ENCODE results near the gene ADGRL1. TPM values are rescaled to one million over a fixed set of nuclear protein-coding genes. Genes with fewer than 3 reads are reported as not detected.
"Not testable (repeated sequence)": the region's sequence is repeated elsewhere in the genome, so short reads cannot be mapped to it uniquely, and the experiment has no call there.

The ADGRL1 gene
- 10 to 100 TPM; 20.8 to 55.1 (median 32.6) TPM for total RNA-seq

DNA sequence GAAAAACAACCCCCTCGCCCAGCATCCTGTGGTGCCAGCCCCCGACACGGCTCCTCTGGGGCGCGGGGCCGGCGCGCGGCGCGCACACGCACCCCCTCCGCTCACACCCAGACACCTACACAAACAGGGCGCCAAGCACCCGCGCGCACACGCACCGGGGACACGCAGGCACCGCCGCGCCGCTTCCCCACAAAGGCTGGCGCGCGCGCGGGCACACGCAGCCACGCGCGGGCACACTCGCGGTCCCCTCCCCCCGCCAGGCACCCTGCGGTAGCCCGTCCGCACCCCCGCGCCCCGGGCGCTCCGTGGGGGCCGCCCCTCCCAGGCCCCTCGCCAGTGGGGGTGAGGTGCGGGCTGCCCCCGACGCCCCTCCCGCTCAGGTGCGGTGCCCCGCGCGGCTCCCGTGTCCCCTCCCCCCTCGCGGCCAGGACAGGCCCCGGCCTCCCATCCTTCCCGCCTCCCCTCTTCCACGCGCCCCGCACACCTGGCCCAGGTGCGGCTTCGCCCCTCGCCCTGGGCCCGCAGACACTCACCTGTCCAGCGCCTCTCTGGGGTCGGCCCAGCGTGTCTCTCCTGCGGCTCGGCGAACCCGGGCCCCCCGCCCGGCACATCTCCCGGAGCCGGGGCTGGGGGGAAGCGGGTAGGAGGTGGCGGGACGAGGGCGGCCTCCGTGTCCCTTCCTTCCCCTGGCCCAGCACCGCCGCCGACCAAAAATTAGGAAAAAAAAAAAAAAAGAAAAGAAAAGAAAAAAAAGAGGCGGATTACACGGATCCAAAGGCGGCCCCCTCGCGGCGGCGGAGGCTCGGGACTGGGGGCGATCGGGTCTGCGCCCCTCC lies at the start of gene ADGRL1:
Gene ADGRL1 (minus strand): TSS at position 718 of the 836 bp plus-strand sequence. CDS start 22,567 bp downstream, outside the sequence.
- intact Hi-C loops (cut with DNase I); H3K36me3 ChIP-seq; DNase-seq (ENCODE audit: extremely low spot score); H3K9me3 ChIP-seq: not testable (repeated sequence)
- WGBS, result under 1% methylated on average over 30 of the region's 96 CpGs
- Histone ChIP-seq H3K27me3 (peaks cover 0 to 16% (median 2%) of the 10 kb centered on the region in 4 donors), H3K27ac (replicated peaks in 1 of 4) (peak within 1 kb of the TSS; percentile 75 to 85 (median 81)), H3K4me3 (peak within 1 kb of the TSS; percentile 73 to 87 (median 78)), H3K4me1 (peaks cover 16 to 67% (median 50%) of the 10 kb centered on the region in 4 donors)

DNA sequence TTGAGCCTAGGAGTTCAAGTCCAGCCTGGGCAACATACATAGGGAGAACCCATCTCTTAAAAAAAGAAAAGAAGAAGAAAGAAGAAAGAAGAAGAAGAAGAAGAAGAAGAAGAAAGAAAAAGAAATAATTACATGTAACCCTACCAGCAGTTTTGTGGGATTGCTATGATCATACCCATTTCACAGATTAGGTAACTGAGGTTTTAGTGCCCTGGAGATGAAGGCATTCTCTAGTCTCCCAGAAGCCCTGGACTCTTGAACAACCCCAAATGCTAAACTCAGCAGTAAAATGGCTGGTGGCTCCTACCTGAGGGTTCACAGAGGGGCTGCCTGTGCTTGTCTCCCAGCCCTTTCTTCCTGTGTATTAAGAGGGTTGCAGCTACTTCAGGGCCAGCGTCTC lies 49.3 kb upstream of the ADGRL1 start:
- 82% methylated on average over 1 of the region's 1 CpG for WGBS

DNA sequence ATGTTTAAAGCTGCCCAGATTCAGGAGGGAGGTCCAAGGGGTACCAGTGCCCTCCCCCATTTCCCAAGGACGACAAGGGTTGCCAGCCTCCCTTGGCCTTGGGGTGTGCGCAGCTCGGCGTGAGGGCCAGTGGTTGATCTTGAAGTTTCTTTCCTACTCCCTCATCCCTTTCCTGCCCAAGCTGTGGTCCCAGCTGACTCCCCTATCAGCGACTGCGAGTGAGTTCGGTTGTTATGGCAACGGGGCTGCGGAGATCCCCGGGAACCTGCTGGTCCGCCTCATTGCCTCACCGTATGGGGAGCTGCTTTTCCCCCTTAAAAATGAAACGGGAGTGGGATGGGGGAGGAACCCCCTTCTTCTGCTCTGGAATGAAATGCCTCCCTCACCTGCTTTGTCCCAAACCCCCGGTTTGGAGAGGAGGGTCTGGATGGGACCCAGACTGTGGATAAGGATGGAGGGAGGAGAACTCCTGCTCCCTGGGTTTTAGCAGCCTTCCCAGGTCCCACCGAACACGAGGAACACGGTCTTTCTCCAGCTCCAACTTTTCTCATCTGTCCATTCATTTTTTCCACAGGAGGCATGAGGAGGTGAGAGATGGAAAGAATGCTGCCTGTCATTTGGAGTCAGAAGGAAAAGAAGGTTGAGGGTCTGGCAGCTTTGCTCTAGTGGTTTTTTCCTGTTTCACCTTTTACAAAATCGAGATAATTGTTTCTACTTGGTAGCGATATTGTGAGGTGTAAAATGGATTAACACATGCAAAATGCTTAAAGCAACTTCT lies 48.0 kb upstream of the ADGRL1 start:
- H3K36me3 ChIP-seq; H3K4me1 ChIP-seq; DNase-seq (ENCODE audit: extremely low spot score); H3K27ac ChIP-seq (replicated peaks in 1 of 4); H3K9me3 ChIP-seq; H3K4me3 ChIP-seq; intact Hi-C loops (cut with DNase I); H3K27me3 ChIP-seq: not testable (repeated sequence)
- 22% methylated on average over 15 of the region's 19 CpGs for WGBS

More for the DNA sequence above, 49.3 kb upstream of the ADGRL1 start:
- H3K27me3 ChIP-seq; DNase-seq (ENCODE audit: extremely low spot score); H3K27ac ChIP-seq (replicated peaks in 1 of 4); intact Hi-C loops (cut with DNase I); H3K4me1 ChIP-seq; H3K36me3 ChIP-seq; H3K9me3 ChIP-seq; H3K4me3 ChIP-seq: not testable (repeated sequence)

DNA sequence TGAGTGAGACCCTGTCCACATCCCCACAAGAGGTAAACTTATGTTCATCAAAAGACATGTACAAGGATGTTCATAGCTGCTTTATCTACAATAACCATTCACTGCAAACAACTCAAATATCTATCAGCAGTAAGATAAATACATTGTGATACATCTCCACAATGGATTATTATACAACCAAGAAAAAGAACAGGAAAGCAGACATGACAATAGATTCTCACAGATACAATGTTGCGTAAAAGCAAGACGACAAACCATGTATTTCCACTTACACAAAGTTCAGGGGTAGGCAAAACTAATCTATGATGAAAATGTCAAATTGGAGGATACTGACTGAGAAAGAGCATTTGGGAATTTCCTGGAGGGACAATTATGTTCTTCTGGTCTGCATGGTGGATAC lies 46.2 kb upstream of the ADGRL1 start:
- H3K9me3 ChIP-seq; H3K4me3 ChIP-seq; H3K27me3 ChIP-seq; H3K27ac ChIP-seq (replicated peaks in 1 of 4); intact Hi-C loops (cut with DNase I); DNase-seq (ENCODE audit: extremely low spot score); H3K36me3 ChIP-seq: not testable (repeated sequence)
- 94% methylated on average over 2 of the region's 2 CpGs for WGBS
- peaks cover 14 to 25% (median 24%) of the 10 kb centered on the region in 4 donors for H3K4me1 ChIP-seq

DNA sequence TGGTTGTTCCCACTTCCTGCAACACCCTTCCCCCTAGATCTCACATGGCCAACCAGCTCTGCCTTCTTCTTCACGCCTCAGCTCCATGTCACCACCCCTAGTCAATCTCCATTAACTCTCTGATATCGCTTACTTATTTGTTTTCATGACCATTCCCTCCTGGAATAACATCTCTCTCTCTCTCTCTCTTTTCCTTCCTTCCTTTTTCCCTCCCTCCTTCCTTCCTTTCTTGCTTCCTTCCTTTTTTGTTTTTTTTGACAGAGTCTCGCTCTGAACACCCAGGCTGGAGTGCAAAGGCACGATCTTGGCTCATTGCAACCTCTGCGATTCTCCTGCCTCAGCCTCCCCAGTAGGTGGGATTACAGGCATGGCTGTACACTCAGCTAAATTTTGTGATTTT lies 44.9 kb upstream of the ADGRL1 start:
- peaks cover 14 to 25% (median 24%) of the 10 kb centered on the region in 4 donors for H3K4me1 ChIP-seq
- no peaks in the 10 kb centered on the region for H3K27me3 ChIP-seq
- no peak overlapping the region for H3K4me3 ChIP-seq
- 85% methylated on average over 5 of the region's 5 CpGs for WGBS
- no peak overlapping the region for H3K27ac ChIP-seq (replicated peaks in 1 of 4)
- TF ChIP-seq POLR2A (IDR thresholded peaks at IDR 0.05; ENCODE audit: low read depth), result no peak
- no peak for TF ChIP-seq EP300 (IDR thresholded peaks at IDR 0.05)
- no peak for TF ChIP-seq POLR2AphosphoS5 (IDR thresholded peaks at IDR 0.05)
- TF ChIP-seq, protein P1, sequence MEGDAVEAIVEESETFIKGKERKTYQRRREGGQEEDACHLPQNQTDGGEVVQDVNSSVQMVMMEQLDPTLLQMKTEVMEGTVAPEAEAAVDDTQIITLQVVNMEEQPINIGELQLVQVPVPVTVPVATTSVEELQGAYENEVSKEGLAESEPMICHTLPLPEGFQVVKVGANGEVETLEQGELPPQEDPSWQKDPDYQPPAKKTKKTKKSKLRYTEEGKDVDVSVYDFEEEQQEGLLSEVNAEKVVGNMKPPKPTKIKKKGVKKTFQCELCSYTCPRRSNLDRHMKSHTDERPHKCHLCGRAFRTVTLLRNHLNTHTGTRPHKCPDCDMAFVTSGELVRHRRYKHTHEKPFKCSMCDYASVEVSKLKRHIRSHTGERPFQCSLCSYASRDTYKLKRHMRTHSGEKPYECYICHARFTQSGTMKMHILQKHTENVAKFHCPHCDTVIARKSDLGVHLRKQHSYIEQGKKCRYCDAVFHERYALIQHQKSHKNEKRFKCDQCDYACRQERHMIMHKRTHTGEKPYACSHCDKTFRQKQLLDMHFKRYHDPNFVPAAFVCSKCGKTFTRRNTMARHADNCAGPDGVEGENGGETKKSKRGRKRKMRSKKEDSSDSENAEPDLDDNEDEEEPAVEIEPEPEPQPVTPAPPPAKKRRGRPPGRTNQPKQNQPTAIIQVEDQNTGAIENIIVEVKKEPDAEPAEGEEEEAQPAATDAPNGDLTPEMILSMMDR (IDR thresholded peaks at IDR 0.05), result no peak
- H3K9me3 ChIP-seq, result no peaks in the 10 kb centered on the region
- H3K36me3 ChIP-seq, result no peaks in the 10 kb centered on the region
- intact Hi-C loops (cut with DNase I), result no loop called here
- DNase-seq (ENCODE audit: extremely low spot score), result no peak

DNA sequence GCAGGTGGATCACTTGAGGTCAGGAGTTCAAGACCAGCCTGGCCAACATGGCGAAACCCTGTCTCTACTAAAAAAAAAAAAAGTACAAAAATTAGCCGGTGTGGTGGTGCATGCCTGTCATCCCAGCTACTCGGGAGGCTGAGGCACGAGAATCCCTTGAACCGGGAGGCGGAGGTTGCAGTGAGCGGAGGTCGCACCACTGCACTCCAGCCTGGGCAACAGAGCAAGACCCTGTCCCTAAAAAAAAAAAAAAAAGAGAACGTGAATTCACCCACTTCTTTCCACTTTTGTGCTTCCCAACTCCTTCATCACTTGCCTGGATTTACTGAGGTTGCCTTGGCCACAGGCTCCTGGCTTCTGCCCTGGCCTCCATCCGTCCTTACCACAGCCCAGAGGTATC lies 44.3 kb upstream of the ADGRL1 start:
- H3K36me3 ChIP-seq; H3K27ac ChIP-seq (replicated peaks in 1 of 4); H3K4me3 ChIP-seq; intact Hi-C loops (cut with DNase I); H3K27me3 ChIP-seq; DNase-seq (ENCODE audit: extremely low spot score); H3K9me3 ChIP-seq: not testable (repeated sequence)
- 86% methylated on average over 10 of the region's 10 CpGs for WGBS
- peaks cover 14 to 25% (median 24%) of the 10 kb centered on the region in 4 donors for H3K4me1 ChIP-seq

DNA sequence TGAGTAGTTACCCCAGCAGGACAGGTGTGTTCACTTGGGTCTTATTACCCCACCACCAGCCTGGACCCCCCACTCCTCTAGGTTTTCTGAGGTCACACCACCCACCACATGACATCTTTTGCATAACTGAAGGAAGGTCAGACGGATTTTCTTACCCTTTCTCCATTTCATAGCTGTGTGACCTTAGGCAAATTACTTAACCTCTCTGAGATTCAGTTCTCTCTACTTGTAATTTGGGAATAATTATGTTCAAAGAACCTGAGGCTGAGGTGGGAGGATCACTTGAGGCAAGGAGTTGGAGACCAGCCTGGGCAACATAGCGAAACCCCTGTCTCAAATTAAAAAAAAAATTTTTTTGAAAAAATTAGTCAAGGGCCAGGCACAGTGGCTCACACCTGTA lies 43.9 kb upstream of the ADGRL1 start:
- H3K9me3 ChIP-seq; H3K27me3 ChIP-seq; H3K36me3 ChIP-seq; DNase-seq (ENCODE audit: extremely low spot score); H3K27ac ChIP-seq (replicated peaks in 1 of 4); intact Hi-C loops (cut with DNase I); H3K4me3 ChIP-seq: not testable (repeated sequence)
- H3K4me1 ChIP-seq, result peaks cover 14 to 25% (median 24%) of the 10 kb centered on the region in 4 donors
- 72% methylated on average over 2 of the region's 2 CpGs for WGBS

DNA sequence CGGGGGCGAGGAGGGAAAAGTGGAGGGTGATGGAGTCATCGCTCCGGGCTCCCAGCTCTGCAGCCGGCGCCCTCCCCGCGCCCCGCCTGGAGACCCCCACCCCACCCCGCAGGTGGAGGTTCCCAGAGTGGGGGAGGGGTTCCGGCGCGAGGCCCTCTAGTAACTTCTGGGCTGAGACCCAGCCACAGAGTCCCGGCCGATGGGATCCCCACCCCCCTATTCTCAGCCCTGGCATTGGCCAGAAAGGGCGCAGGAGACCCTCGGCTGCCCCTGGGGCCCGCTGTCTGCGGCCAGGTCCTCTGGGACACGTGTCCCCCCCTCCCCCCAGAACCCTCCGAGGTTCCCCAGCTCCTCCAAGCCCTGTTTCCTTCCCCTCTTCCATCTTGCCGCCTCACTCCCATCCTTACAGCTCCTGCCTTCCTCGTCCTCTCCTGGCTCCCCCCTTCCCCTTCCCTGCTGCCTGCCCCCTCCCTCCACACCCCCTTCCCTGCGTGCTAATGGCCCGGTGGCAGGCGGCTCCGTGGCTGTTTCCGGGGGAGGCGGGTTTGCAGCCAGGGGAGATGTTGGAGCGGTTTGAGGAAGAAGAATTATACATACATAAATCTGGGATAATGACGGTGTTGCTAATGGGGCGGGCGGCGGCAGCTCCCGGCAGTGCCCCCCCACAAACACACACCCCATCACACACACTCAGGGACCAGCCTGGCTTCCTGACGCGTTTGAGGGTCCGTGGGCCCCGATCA lies 43.2 kb upstream of the ADGRL1 start:
- H3K27me3 ChIP-seq; intact Hi-C loops (cut with DNase I); H3K9me3 ChIP-seq; H3K36me3 ChIP-seq; DNase-seq (ENCODE audit: extremely low spot score): not testable (repeated sequence)
- H3K27ac ChIP-seq (replicated peaks in 1 of 4), result peak overlapping the region in 3 of 4 donors; percentile 56 to 76 (median 65)
- WGBS, result 3% methylated on average over 27 of the region's 39 CpGs
- peaks cover 14 to 25% (median 24%) of the 10 kb centered on the region in 4 donors for H3K4me1 ChIP-seq
- H3K4me3 ChIP-seq, result peak overlapping the region; percentile 63 to 71 (median 68)

Measured in esophagus muscularis mucosa (tissue), 4 donors.